HCT116 (cell line): ENCODE data around the gene GOLGA3.

Source experiments
- CTCF ChIP-seq, 3 experiments: fragments of 200-600 bp in 1 of 3; sonication (generic) in 1 of 3; IDR thresholded peaks in 2 of 3; conservative IDR thresholded peaks in 1 of 3; 2 replicates each; pipeline ENCODE4 v1.5.1; 2012 to 2017; ENCODE audit warnings: low read depth in 2 of 3, low read length in 2 of 3, antibody characterized with exemption in 1 of 3, borderline replicate concordance in 1 of 3, control low read depth in 1 of 3, mild to moderate bottlenecking in 1 of 3, mixed read lengths in 1 of 3, mixed run types in 1 of 3, moderate library complexity in 1 of 3; ENCODE audit not compliant: insufficient read depth in 1 of 3
- EGR1 ChIP-seq: IDR thresholded peaks from 2 replicates; pipeline ENCODE4 v1.6.1; 2012; ENCODE audit warnings: low read depth
- EZH2 ChIP-seq: fragments of 200-600 bp; sonication (generic); IDR thresholded peaks from 2 replicates; pipeline ENCODE4 v1.6.1; 2017; ENCODE audit warnings: antibody characterized with exemption, mixed run types
- EZH2phosphoT487 ChIP-seq: fragments of 200-600 bp; IDR thresholded peaks from 2 replicates; pipeline ENCODE4 v1.6.1; 2018; ENCODE audit warnings: antibody characterized with exemption, borderline replicate concordance
- FOSL1 ChIP-seq: IDR thresholded peaks from 2 replicates; pipeline ENCODE4 v1.6.1; 2012; ENCODE audit warnings: low read depth
- MAX ChIP-seq: IDR thresholded peaks from 2 replicates; pipeline ENCODE4 v1.6.1; 2012
- POLR2A ChIP-seq: IDR thresholded peaks from 2 replicates; pipeline ENCODE4 v1.7.0; 2011; ENCODE audit warnings: borderline replicate concordance; ENCODE audit not compliant: insufficient read depth, insufficient read length; ENCODE audit errors: extremely low read depth
- POLR2AphosphoS5 ChIP-seq: IDR thresholded peaks from 2 replicates; pipeline ENCODE4 v1.6.1; 2011; ENCODE audit warnings: mild to moderate bottlenecking, low read depth, low read length, moderate library complexity
- SIN3A ChIP-seq: IDR thresholded peaks from 2 replicates; pipeline ENCODE4 v1.6.1; 2012; ENCODE audit warnings: low read depth
- SRF ChIP-seq: IDR thresholded peaks from 2 replicates; pipeline ENCODE4 v1.6.1; 2012; ENCODE audit warnings: low read depth
- TF ChIP-seq, protein P1 (sequence below): IDR thresholded peaks from 2 replicates; pipeline ENCODE4 v1.6.1; 2012; ENCODE audit warnings: low read depth
- TF ChIP-seq, protein P2 (sequence below): IDR thresholded peaks from 2 replicates; pipeline ENCODE4 v1.6.1; 2012

- TF ChIP-seq CTCF (IDR thresholded peaks at IDR 0.05 in 2 of 3, conservative IDR thresholded peaks at IDR 0.05 in 1 of 3; ENCODE audit: borderline replicate concordance in 1 of 3, insufficient read depth in 1 of 3, low read depth in 2 of 3, low read length in 2 of 3), result no peak
- TF ChIP-seq EZH2, result no peak
- TF ChIP-seq POLR2AphosphoS5, result no peak
- no peak for TF ChIP-seq EGR1
- TF ChIP-seq, protein P1, sequence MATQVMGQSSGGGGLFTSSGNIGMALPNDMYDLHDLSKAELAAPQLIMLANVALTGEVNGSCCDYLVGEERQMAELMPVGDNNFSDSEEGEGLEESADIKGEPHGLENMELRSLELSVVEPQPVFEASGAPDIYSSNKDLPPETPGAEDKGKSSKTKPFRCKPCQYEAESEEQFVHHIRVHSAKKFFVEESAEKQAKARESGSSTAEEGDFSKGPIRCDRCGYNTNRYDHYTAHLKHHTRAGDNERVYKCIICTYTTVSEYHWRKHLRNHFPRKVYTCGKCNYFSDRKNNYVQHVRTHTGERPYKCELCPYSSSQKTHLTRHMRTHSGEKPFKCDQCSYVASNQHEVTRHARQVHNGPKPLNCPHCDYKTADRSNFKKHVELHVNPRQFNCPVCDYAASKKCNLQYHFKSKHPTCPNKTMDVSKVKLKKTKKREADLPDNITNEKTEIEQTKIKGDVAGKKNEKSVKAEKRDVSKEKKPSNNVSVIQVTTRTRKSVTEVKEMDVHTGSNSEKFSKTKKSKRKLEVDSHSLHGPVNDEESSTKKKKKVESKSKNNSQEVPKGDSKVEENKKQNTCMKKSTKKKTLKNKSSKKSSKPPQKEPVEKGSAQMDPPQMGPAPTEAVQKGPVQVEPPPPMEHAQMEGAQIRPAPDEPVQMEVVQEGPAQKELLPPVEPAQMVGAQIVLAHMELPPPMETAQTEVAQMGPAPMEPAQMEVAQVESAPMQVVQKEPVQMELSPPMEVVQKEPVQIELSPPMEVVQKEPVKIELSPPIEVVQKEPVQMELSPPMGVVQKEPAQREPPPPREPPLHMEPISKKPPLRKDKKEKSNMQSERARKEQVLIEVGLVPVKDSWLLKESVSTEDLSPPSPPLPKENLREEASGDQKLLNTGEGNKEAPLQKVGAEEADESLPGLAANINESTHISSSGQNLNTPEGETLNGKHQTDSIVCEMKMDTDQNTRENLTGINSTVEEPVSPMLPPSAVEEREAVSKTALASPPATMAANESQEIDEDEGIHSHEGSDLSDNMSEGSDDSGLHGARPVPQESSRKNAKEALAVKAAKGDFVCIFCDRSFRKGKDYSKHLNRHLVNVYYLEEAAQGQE, result no peak
- no peak for TF ChIP-seq MAX
- TF ChIP-seq SIN3A, result no peak
- TF ChIP-seq, protein P2, sequence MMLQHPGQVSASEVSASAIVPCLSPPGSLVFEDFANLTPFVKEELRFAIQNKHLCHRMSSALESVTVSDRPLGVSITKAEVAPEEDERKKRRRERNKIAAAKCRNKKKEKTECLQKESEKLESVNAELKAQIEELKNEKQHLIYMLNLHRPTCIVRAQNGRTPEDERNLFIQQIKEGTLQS, result no peak
- no peak for TF ChIP-seq POLR2A
- no peak for TF ChIP-seq FOSL1
- TF ChIP-seq EZH2phosphoT487, result no peak
- no peak for TF ChIP-seq SRF
Observed at GRCh38 chr12:132834181-132834711, 5.6 kb upstream of the GOLGA3 start.
